ENCODE results near the gene VIPR1.
A peak's percentile ranks its signal among the peaks of the same experiment; 100 is the strongest.

VIPR1 gene

DNA sequence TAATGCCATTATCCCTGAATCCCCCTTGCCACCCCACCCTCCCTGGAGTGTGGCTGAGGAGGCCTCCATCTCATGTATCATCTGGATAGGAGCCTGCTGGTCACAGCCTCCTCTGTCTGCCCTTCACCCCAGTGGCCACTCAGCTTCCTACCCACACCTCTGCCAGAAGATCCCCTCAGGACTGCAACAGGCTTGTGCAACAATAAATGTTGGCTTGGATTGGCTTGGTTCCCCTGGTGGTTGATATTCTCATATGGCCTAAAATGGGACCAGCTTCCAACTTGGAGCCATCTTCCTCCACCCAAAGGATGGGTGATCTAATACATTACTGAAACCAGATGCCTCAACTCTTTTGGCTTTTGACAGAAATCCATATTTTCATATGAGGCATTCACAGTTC, 34.9 kb downstream of the VIPR1 start:
- DNase-seq (ENCODE audit: low read depth in 1 of 2, low spot score in 1 of 2): no peak
- Histone ChIP-seq H3K27me3 (ENCODE audit: insufficient read depth, poor library complexity, severe bottlenecking) (no peaks in the 10 kb centered on the region), H3K27ac (replicated peaks) (no peak overlapping the region), H3K4me3 (replicated peaks; ENCODE audit: insufficient read depth, low read length) (no peak overlapping the region)
- TF ChIP-seq REST (IDR thresholded peaks at IDR 0.05; ENCODE audit: insufficient replicate concordance, low read depth) (no peak), GABPA (IDR thresholded peaks at IDR 0.05; ENCODE audit: low read depth) (no peak), SPI1 (IDR thresholded peaks at IDR 0.05; ENCODE audit: borderline replicate concordance, low read depth) (no peak), POLR2AphosphoS5 (IDR thresholded peaks at IDR 0.05; ENCODE audit: low read depth) (no peak)
- TF ChIP-seq, protein P1, sequence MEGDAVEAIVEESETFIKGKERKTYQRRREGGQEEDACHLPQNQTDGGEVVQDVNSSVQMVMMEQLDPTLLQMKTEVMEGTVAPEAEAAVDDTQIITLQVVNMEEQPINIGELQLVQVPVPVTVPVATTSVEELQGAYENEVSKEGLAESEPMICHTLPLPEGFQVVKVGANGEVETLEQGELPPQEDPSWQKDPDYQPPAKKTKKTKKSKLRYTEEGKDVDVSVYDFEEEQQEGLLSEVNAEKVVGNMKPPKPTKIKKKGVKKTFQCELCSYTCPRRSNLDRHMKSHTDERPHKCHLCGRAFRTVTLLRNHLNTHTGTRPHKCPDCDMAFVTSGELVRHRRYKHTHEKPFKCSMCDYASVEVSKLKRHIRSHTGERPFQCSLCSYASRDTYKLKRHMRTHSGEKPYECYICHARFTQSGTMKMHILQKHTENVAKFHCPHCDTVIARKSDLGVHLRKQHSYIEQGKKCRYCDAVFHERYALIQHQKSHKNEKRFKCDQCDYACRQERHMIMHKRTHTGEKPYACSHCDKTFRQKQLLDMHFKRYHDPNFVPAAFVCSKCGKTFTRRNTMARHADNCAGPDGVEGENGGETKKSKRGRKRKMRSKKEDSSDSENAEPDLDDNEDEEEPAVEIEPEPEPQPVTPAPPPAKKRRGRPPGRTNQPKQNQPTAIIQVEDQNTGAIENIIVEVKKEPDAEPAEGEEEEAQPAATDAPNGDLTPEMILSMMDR (IDR thresholded peaks at IDR 0.05; ENCODE audit: insufficient read depth, low read length): no peak

DNA sequence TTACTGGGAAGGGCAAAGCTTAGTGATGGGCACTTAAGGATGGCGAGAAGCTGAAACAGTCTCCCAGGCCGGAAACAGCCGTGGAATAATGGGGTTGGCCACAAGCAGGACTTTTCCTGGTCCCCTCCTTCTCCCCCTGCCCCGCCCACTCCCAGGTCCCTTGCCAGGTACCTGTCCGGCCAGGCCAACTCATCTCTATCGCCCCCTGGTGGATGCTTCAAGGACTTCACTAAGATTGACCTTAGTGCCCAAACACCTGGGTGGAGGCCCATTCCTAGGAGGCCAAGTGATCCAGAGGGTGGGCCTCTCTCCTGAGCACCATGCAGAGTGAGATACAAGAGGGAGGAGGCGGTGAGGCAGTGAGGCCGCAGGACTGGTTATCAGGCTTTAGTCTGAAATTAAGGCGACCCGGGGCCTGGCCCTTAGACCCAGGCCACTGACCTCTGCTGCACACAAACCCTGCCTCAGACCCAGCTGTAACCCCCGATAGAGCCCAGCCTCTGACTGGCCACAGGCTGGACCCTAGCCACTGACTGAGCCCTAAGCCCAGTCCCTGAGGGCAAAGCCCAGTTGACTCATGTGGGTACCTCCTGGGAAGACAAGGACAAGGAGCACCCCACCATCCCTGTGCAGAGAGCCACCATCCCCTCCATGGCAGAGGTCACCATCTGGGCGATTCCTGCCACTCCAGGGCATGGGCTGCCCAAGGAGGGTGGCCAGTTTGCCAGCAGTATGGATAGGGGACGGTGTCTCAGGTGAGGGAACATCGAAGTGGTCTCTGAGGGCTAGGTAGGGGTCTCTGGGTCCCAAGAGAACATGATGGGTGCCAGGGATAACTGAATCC, 37.6 kb downstream of the VIPR1 start:
- Histone ChIP-seq H3K27me3 (ENCODE audit: insufficient read depth, poor library complexity, severe bottlenecking) (no peaks in the 10 kb centered on the region), H3K4me3 (replicated peaks; ENCODE audit: insufficient read depth, low read length) (no peak overlapping the region), H3K27ac (replicated peaks) (no peak overlapping the region)
- peak; percentile 21 to 29 for DNase-seq (ENCODE audit: low read depth in 1 of 2, low spot score in 1 of 2)
- no peak for TF ChIP-seq GABPA (IDR thresholded peaks at IDR 0.05; ENCODE audit: low read depth)
- TF ChIP-seq SPI1 (IDR thresholded peaks at IDR 0.05; ENCODE audit: borderline replicate concordance, low read depth): no peak
- TF ChIP-seq, protein P1 (IDR thresholded peaks at IDR 0.05; ENCODE audit: insufficient read depth, low read length): peak; percentile 47
- TF ChIP-seq POLR2AphosphoS5 (IDR thresholded peaks at IDR 0.05; ENCODE audit: low read depth): no peak
- TF ChIP-seq REST (IDR thresholded peaks at IDR 0.05; ENCODE audit: insufficient replicate concordance, low read depth): no peak

GRCh38 chr3:42541079-42541478, 38.6 kb downstream of the VIPR1 start:
- Histone ChIP-seq H3K27ac (replicated peaks) (no peak overlapping the region), H3K4me3 (replicated peaks; ENCODE audit: insufficient read depth, low read length) (no peak overlapping the region), H3K27me3 (ENCODE audit: insufficient read depth, poor library complexity, severe bottlenecking) (no peaks in the 10 kb centered on the region)
- TF ChIP-seq GABPA (IDR thresholded peaks at IDR 0.05; ENCODE audit: low read depth) (no peak), POLR2AphosphoS5 (IDR thresholded peaks at IDR 0.05; ENCODE audit: low read depth) (no peak), REST (IDR thresholded peaks at IDR 0.05; ENCODE audit: insufficient replicate concordance, low read depth) (no peak), SPI1 (IDR thresholded peaks at IDR 0.05; ENCODE audit: borderline replicate concordance, low read depth) (no peak)
- TF ChIP-seq, protein P1 (IDR thresholded peaks at IDR 0.05; ENCODE audit: insufficient read depth, low read length): no peak
- no peak for DNase-seq (ENCODE audit: low read depth in 1 of 2, low spot score in 1 of 2)
